ENCODE data around the gene GAP43.

DNA sequence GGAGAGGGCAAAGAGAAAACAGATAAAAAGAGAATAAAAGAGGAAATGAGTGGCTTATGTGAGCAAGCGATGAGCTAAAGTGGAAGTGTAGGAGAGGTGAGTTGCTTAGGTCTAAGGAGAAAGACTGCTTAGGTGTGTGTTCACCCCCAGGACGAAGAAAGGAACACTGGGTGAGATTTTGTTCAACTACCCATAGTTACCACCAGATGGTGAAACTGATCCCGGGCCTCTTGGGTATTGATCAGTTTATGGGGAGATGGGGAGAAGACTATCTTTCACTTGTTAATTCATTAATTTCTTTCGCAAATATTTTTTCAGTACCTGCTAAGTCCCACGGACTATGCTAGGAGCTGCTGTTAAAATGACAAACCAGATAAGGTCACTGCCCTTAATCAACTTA is 33.9 kb downstream of the GAP43 start:
- TF ChIP-seq, protein P1, sequence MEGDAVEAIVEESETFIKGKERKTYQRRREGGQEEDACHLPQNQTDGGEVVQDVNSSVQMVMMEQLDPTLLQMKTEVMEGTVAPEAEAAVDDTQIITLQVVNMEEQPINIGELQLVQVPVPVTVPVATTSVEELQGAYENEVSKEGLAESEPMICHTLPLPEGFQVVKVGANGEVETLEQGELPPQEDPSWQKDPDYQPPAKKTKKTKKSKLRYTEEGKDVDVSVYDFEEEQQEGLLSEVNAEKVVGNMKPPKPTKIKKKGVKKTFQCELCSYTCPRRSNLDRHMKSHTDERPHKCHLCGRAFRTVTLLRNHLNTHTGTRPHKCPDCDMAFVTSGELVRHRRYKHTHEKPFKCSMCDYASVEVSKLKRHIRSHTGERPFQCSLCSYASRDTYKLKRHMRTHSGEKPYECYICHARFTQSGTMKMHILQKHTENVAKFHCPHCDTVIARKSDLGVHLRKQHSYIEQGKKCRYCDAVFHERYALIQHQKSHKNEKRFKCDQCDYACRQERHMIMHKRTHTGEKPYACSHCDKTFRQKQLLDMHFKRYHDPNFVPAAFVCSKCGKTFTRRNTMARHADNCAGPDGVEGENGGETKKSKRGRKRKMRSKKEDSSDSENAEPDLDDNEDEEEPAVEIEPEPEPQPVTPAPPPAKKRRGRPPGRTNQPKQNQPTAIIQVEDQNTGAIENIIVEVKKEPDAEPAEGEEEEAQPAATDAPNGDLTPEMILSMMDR (IDR thresholded peaks at IDR 0.05; ENCODE audit: low read depth, low read length, poor library complexity, severe bottlenecking): no peak
- no peak for TF ChIP-seq EZH2phosphoT487 (IDR thresholded peaks at IDR 0.05; ENCODE audit: borderline replicate concordance, low read length)
